ENCODE data around the gene PCLO.

PCLO gene, protein sequence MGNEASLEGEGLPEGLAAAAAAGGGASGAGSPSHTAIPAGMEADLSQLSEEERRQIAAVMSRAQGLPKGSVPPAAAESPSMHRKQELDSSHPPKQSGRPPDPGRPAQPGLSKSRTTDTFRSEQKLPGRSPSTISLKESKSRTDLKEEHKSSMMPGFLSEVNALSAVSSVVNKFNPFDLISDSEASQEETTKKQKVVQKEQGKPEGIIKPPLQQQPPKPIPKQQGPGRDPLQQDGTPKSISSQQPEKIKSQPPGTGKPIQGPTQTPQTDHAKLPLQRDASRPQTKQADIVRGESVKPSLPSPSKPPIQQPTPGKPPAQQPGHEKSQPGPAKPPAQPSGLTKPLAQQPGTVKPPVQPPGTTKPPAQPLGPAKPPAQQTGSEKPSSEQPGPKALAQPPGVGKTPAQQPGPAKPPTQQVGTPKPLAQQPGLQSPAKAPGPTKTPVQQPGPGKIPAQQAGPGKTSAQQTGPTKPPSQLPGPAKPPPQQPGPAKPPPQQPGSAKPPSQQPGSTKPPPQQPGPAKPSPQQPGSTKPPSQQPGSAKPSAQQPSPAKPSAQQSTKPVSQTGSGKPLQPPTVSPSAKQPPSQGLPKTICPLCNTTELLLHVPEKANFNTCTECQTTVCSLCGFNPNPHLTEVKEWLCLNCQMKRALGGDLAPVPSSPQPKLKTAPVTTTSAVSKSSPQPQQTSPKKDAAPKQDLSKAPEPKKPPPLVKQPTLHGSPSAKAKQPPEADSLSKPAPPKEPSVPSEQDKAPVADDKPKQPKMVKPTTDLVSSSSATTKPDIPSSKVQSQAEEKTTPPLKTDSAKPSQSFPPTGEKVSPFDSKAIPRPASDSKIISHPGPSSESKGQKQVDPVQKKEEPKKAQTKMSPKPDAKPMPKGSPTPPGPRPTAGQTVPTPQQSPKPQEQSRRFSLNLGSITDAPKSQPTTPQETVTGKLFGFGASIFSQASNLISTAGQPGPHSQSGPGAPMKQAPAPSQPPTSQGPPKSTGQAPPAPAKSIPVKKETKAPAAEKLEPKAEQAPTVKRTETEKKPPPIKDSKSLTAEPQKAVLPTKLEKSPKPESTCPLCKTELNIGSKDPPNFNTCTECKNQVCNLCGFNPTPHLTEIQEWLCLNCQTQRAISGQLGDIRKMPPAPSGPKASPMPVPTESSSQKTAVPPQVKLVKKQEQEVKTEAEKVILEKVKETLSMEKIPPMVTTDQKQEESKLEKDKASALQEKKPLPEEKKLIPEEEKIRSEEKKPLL (N-terminal part only)

DNA sequence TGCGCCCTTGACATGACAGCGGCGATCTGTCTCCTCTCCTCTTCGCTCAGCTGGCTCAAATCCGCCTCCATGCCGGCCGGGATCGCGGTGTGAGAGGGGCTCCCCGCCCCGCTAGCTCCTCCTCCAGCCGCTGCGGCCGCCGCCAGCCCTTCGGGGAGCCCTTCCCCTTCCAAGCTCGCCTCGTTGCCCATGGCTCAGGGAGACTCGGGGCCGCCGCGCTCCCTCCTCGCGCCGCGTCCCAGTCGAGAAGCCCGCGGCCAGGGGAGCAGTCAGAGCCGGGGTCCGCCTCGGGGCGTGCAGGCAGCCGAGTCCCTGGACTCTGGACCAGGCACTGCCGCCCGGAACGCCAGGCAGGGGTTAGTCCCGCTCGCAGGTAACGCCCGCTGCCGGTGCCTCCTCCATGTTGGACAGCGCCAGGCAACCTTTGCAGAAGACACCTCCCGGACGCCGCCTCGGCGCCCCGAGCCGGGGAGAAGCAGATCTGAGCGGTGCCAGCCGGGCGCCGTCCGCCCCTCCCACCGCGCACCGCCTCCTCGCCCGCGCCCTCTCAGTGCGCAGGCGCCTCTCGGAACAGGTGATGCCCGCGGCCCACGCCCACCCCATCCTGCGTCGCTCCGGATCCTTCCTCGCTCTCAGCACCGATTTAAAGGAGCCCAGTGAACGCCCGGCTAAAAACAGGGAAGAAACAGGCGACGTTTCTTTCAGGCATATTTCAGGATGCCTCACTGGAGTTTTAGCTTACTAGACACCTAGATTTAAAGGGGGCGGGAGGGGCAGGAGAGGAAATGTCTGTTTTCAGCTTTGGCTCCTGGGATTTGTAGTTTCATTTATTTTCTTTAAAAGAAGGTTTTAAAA lies at the start of gene PCLO:
Gene PCLO (minus strand): TSS at position 483 of the 855 bp plus-strand sequence. CDS start 292 bp downstream, at position 191.
- Mint-ChIP-seq H3K27ac (no peak within 1 kb of the TSS), H3K4me3 (peak within 1 kb of the TSS; percentile 70)

DNA sequence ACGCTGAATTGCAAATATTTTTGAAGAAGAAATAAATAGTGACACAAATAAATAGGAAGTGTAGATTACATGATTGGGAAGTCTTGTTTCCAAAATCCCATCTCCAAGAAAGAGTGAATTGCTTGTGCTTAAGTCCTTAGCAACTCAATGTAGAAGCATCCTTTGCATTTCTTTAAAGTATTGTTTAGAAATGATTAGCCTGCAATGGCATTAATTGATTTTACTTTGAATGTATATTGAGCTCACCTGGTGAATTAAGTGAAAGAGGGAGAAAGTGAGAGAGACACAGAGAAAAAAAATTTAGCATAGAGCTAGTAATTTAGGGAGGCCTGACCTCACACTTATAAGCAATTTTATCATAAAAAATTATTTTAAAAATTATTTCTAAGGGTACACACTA lies 49.0 kb upstream of the PCLO start:
- Mint-ChIP-seq H3K4me1 (ENCODE audit: low read depth) (no peaks in the 10 kb centered on the region), H3K36me3 (no peaks in the 10 kb centered on the region)

More for the DNA sequence above, at the start of gene PCLO:
- Mint-ChIP-seq H3K27me3 (peaks cover 16% of the 10 kb centered on the region), H3K4me1 (ENCODE audit: low read depth) (peaks cover 5% of the 10 kb centered on the region), H3K36me3 (no peaks in the 10 kb centered on the region), H3K9me3 (ENCODE audit: low read depth) (no peaks in the 10 kb centered on the region)

DNA sequence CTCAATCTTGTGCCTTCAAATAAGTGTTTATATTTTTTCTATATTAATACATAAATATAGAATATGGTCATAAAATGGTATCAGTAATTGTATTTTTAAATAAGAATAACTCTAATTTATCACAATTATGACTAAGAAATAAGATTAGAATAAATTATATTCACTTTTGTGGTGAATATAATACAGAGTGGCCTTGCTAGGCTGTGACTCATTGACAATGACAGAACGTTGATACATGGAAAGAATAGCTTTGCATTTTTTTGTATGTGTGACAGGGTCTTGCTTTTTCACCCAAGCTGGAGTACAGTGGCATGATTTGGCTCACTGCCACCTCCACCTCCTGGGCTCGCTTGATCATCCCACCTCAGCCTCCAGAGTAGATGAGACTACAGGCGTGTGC lies 47.8 kb upstream of the PCLO start:
- Mint-ChIP-seq H3K36me3 (no peaks in the 10 kb centered on the region), H3K4me3 (no peak overlapping the region), H3K9me3 (ENCODE audit: low read depth) (no peaks in the 10 kb centered on the region), H3K27me3 (no peaks in the 10 kb centered on the region), H3K4me1 (ENCODE audit: low read depth) (no peaks in the 10 kb centered on the region), H3K27ac (no peak overlapping the region)

More for the DNA sequence above, 49.0 kb upstream of the PCLO start:
- Mint-ChIP-seq H3K27me3 (no peaks in the 10 kb centered on the region), H3K4me3 (no peak overlapping the region), H3K9me3 (ENCODE audit: low read depth) (no peaks in the 10 kb centered on the region), H3K27ac (no peak overlapping the region)

DNA sequence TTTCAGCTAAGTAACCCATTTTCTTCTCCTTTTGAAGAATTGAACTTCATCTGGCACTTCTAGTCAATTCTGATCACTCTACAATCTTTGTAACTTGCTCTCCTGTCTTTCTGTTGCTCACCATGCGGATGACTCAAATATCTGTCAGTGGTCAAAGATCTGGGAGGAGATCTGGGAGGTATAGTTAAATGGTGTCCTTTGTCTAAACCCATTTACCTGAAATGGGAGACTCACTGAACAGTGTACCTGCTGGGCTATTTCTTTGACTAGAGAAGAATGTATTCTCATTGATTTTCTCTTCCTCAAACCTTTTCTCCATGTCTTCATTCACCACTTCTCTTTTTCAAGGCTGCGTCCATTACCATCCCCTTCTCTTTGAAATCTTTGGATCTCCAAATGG lies 42.0 kb upstream of the PCLO start:
- Mint-ChIP-seq H3K4me3 (no peak overlapping the region), H3K9me3 (ENCODE audit: low read depth) (peaks cover 4% of the 10 kb centered on the region), H3K27ac (no peak overlapping the region), H3K27me3 (no peaks in the 10 kb centered on the region), H3K36me3 (no peaks in the 10 kb centered on the region), H3K4me1 (ENCODE audit: low read depth) (no peaks in the 10 kb centered on the region)

DNA sequence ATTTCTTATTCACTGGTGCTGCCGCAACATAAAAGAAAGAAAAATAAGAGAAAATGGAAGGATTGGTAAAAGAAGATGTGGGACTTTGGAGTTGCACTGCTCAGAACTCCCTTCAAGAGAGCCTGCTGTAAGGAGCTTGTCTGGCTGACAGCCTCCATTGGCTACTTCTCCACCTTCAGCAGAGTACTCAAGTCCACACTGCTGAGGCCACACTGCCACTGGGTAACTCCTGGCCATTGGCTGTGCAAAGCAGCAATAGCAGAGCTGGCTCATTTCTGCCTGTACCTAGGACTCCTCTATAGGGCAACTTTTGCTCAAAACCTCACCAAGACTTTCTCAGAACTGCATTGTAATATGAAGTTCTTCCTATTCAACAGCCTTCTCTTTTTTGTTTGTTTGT lies 38.7 kb upstream of the PCLO start:
- no peak overlapping the region for H3K4me3 Mint-ChIP-seq
- no peaks in the 10 kb centered on the region for H3K4me1 Mint-ChIP-seq (ENCODE audit: low read depth)
- H3K9me3 Mint-ChIP-seq (ENCODE audit: low read depth), result peaks cover 4% of the 10 kb centered on the region
- no peaks in the 10 kb centered on the region for H3K36me3 Mint-ChIP-seq
- H3K27ac Mint-ChIP-seq, result no peak overlapping the region
- H3K27me3 Mint-ChIP-seq, result no peaks in the 10 kb centered on the region

DNA sequence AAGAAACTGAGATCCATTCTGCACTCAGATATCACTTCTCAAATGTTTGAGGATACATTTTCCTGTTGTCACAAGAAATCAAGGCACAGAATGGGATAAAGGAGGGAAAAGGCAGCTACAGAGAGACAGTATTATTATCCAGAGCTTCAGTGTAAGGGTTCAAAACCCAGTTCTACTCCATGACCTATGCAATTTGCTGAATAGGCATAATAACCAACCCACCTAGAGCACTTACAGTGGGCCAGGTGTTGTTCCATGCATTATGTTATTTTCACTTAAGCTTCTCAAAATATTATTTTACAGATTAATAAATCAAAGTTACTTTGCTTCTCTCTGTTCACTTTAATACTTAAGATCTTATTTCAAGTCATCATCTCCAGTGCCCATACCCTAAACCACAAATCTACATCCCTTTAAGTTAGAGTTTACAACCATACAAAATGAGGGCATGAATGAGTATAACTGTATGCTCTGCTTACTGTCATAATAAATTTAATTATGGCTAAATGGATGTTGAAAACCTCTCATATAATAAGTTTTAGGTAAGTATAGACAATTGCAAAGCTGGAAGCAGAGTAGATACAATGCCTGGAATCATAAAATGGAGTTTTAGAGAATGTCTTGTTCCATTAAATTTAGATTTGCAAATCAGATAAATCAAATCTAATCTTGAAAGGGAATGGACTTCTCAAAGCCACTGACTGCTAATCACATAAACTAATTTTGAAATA lies 28.1 kb upstream of the PCLO start:
- no peaks in the 10 kb centered on the region for H3K4me1 Mint-ChIP-seq (ENCODE audit: low read depth)

DNA sequence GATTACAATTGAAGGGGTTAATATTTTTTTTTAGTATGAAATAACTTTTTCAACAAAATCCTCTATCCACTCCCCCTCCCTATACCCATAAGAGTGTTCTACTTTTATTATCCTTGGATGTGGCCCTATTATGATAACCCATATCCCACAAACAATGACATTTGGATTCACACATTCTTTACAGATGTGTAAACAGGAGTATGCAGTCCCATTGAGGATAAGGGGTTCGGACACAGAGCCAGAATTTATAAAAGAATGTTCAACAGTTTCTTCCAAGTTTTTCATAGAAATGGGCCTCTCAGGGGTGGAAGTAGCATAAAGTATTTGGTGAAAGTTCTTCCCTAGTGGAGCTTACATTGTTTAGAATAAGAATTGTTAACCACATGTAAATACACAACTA lies 16.1 kb upstream of the PCLO start:
- Mint-ChIP-seq H3K4me1 (ENCODE audit: low read depth) (no peaks in the 10 kb centered on the region), H3K36me3 (no peaks in the 10 kb centered on the region), H3K27ac (no peak overlapping the region), H3K27me3 (no peaks in the 10 kb centered on the region), H3K4me3 (no peak overlapping the region), H3K9me3 (ENCODE audit: low read depth) (peaks cover 14% of the 10 kb centered on the region)

More for the DNA sequence above, 28.1 kb upstream of the PCLO start:
- H3K4me3 Mint-ChIP-seq, result no peak overlapping the region
- no peaks in the 10 kb centered on the region for H3K27me3 Mint-ChIP-seq
- H3K27ac Mint-ChIP-seq, result no peak overlapping the region
- peaks cover 3% of the 10 kb centered on the region for H3K9me3 Mint-ChIP-seq (ENCODE audit: low read depth)
- H3K36me3 Mint-ChIP-seq, result no peaks in the 10 kb centered on the region

DNA sequence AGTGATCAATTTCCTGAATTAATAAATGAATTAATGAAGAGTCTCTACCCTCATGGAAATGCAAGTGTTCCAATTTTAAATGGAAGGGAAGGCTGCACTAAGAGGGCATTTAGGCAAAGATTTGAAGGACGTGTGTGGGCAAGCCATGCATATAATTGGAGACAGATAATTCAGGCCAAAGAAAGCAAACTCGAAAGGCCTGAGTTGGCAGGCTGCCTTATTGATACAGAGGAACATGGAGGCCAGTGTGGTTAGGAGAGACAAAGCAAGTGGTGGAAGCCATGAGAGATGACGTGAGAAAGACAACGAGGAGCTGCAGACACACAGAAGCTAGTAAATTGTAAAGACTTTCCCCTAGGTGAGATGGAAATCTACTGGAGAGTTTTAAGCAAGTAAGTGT lies 15.4 kb upstream of the PCLO start:
- Mint-ChIP-seq H3K4me1 (ENCODE audit: low read depth) (no peaks in the 10 kb centered on the region), H3K27ac (no peak overlapping the region), H3K4me3 (no peak overlapping the region), H3K36me3 (no peaks in the 10 kb centered on the region), H3K27me3 (no peaks in the 10 kb centered on the region), H3K9me3 (ENCODE audit: low read depth) (peaks cover 8% of the 10 kb centered on the region)

DNA sequence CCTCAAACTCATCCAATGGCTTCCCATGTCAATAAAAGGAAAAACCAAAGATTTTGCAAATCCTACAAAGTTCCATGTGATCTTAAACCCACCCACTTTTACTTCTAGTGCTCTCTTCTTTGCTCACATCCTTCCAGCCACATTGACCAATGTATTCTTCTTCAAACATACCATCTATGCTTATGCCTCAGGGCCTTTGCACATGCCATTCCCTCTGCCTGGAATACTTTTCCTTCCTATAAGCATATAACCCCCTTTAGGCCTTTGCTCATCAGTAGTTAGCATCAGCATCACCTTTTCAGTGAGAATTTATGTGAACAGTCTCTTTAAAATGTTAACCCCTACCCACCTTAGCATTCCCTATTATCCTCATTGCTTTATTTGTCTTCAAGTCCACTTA lies 11.0 kb upstream of the PCLO start:
- no peak overlapping the region for H3K4me3 Mint-ChIP-seq
- no peak overlapping the region for H3K27ac Mint-ChIP-seq
- H3K27me3 Mint-ChIP-seq, result no peaks in the 10 kb centered on the region
- H3K9me3 Mint-ChIP-seq (ENCODE audit: low read depth), result peaks cover 7% of the 10 kb centered on the region
- H3K36me3 Mint-ChIP-seq, result no peaks in the 10 kb centered on the region
- no peaks in the 10 kb centered on the region for H3K4me1 Mint-ChIP-seq (ENCODE audit: low read depth)

DNA sequence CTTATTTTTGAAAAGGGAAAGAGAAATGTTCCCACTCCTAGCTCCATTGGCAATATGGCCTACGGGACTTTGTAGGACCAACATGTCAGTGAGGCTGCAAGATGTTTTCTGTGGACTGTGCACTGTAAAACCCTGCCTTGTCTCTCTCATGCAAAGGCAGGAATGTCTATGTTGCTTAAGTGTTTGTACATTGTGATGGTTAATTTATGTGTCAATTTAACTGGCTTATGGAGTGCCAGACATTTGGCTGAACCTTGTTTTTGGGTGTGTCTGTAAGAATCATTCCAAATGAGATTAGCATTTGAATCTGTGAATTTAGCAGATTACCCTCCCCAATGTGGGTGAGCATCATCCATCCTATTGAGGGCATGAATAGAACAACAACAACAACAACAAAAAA lies 4.1 kb upstream of the PCLO start:
- Mint-ChIP-seq H3K9me3 (ENCODE audit: low read depth) (peaks cover 7% of the 10 kb centered on the region), H3K27ac (no peak overlapping the region), H3K27me3 (peaks cover 9% of the 10 kb centered on the region), H3K36me3 (no peaks in the 10 kb centered on the region), H3K4me3 (no peak overlapping the region), H3K4me1 (ENCODE audit: low read depth) (peaks cover 3% of the 10 kb centered on the region)

DNA sequence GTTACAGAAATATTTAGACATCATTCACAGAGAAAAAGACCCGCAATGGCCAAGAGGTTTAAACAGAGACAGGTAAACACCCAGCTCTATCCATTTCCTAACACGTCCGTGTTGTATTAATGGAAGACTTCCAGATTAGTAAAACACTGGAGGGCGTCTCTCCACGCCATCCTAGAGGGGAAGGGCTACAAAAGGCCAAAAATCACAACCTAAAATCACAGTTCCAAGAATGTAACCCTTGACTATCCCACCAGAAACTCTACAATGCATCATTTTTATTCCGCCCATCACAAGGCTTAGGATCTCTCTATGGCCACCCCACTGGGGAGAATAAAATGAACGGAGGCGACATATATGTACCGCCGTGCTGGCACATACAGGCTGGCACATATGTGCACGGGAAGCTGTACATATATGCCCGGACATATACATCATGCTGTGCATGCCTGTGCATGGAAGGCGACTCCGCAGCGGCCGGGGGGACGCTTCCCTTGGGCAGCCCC lies 734 bp downstream of the PCLO start:
- Mint-ChIP-seq H3K4me3 (peak overlapping the region; percentile 70), H3K36me3 (no peaks in the 10 kb centered on the region), H3K4me1 (ENCODE audit: low read depth) (peaks cover 5% of the 10 kb centered on the region), H3K27ac (no peak overlapping the region), H3K27me3 (peaks cover 16% of the 10 kb centered on the region), H3K9me3 (ENCODE audit: low read depth) (no peaks in the 10 kb centered on the region)

DNA sequence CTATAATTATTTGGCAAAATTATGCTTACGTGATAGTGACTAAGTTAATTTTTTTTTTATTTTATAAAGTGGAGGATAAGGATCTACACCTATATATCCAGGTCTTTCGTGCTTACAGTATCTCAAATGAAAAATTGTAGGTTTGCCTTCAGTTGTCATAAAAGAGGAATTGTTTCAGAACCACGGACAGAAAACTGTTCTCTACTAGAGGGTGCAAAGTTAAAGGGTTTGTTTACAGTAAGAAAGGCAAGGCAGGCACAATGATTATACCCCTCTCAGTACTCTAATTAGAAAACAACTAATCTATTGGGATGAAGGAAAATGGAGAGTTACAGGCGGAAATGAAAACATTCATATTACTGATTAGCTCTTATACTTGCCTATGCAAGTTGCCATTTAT lies 1.5 kb downstream of the PCLO start:
- H3K9me3 Mint-ChIP-seq (ENCODE audit: low read depth), result no peaks in the 10 kb centered on the region
- H3K36me3 Mint-ChIP-seq, result no peaks in the 10 kb centered on the region
- H3K4me3 Mint-ChIP-seq, result no peak overlapping the region
- peaks cover 5% of the 10 kb centered on the region for H3K4me1 Mint-ChIP-seq (ENCODE audit: low read depth)
- peaks cover 16% of the 10 kb centered on the region for H3K27me3 Mint-ChIP-seq
- H3K27ac Mint-ChIP-seq, result no peak overlapping the region

DNA sequence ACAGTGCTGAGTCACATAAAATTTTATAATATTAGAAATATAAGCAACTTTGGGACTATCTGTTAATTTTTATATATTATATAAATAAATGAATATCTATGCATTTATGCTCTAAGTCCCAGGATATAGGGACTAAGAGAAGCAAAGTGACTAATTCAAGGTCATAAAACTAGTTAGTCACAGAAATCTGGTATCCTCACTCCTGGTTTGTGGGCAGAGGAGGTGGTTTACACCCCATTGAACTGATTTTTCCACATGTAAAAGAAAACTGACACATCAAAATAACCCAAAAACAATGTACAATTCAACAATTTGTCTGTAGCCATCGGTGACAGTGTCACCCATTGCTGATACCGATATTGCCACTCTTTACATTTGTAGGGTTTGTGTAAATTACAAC lies 3.0 kb downstream of the PCLO start:
- Mint-ChIP-seq H3K9me3 (ENCODE audit: low read depth) (no peaks in the 10 kb centered on the region), H3K4me3 (no peak overlapping the region), H3K27ac (no peak overlapping the region), H3K4me1 (ENCODE audit: low read depth) (peaks cover 5% of the 10 kb centered on the region), H3K36me3 (no peaks in the 10 kb centered on the region), H3K27me3 (peaks cover 13% of the 10 kb centered on the region)

All from activated naive CD8-positive, alpha-beta T cell (primary cell).